Measurements from ENCODE around the gene NME7.

GRCh38 chr1:169141356-169141755, 226.2 kb downstream of the NME7 start:
- no peak for TF ChIP-seq CTCF (IDR thresholded peaks at IDR 0.05)
- TF ChIP-seq POLR2A (IDR thresholded peaks at IDR 0.05), result no peak
